T-helper 2 cell treated with Interferon-gamma antibody and Interleukin-4, amounts not matched to agents 5 μg/mL and 100 μg/mL, for 36 hours (primary cell): Measurements from ENCODE around the gene CEP19.

ENCODE experiments used
- DNase-seq: peaks from one replicate; pipeline ENCODE4 v3.0.0; 2021; ENCODE audit warnings: low spot score
- H3K27ac Mint-ChIP-seq: one replicate; pipeline ENCODE4 v1.8.0; 2021; ENCODE audit warnings: mild to moderate bottlenecking, mixed read lengths
- H3K27me3 Mint-ChIP-seq: one replicate; pipeline ENCODE4 v1.8.0; 2021; ENCODE audit warnings: low read depth, mixed read lengths
- H3K36me3 Mint-ChIP-seq: one replicate; pipeline ENCODE4 v1.8.0; 2021; ENCODE audit warnings: low read depth, mixed read lengths
- H3K4me1 Mint-ChIP-seq: one replicate; pipeline ENCODE4 v1.8.0; 2021; ENCODE audit warnings: low read depth, mixed read lengths
- H3K4me3 Mint-ChIP-seq: one replicate; pipeline ENCODE4 v1.8.0; 2022; ENCODE audit warnings: mild to moderate bottlenecking, moderate library complexity, mixed read lengths
- H3K9me3 Mint-ChIP-seq: one replicate; pipeline ENCODE4 v1.8.0; 2021; ENCODE audit warnings: mixed read lengths

Gene CEP19

DNA sequence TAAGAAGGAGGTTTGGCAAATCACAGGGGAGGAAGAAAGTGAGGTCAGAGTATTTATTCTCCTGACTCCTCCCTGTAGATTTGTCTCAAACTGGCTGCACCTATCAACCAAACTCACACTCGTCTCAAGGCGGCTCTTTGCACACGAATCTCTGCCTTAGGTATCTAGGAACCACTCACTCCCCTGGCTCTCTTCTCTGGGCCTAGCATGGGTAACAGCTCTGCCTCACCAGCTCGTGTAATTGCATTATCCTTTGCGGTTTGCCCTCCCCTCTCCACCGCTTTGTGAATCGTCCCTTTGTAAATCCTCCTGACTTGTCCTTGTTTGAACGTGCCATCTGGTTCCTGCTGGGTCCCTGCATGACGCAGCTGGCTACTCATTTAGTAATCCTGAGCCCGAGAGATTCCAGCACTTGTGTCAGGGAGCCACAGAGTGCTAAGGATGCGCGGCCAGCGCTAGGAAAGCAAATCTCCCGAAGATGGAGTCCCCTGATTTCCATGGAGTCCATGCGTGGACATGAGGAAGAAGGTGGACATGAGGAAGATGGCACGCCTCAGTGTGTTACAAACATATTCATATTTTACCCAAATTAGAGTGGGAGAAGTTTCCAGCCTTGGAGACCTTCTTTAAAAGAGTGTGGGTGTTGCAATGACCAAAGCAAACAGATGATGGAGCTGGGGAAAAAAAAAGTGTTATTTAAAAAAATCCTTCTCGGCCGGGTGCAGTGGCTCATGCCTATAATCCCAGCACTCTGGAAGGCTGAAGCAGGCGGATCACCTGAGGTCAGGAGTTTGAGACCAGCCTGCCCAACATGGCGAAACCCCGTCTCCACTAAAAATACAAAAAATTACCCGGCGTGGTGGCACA, 45.8 kb downstream of the CEP19 start:
- Mint-ChIP-seq H3K9me3 (no peaks in the 10 kb centered on the region), H3K4me3 (no peak overlapping the region), H3K27ac (no peak overlapping the region), H3K36me3 (peaks cover 38% of the 10 kb centered on the region), H3K27me3 (no peaks in the 10 kb centered on the region), H3K4me1 (peaks cover 14% of the 10 kb centered on the region)
- no peak for DNase-seq

DNA sequence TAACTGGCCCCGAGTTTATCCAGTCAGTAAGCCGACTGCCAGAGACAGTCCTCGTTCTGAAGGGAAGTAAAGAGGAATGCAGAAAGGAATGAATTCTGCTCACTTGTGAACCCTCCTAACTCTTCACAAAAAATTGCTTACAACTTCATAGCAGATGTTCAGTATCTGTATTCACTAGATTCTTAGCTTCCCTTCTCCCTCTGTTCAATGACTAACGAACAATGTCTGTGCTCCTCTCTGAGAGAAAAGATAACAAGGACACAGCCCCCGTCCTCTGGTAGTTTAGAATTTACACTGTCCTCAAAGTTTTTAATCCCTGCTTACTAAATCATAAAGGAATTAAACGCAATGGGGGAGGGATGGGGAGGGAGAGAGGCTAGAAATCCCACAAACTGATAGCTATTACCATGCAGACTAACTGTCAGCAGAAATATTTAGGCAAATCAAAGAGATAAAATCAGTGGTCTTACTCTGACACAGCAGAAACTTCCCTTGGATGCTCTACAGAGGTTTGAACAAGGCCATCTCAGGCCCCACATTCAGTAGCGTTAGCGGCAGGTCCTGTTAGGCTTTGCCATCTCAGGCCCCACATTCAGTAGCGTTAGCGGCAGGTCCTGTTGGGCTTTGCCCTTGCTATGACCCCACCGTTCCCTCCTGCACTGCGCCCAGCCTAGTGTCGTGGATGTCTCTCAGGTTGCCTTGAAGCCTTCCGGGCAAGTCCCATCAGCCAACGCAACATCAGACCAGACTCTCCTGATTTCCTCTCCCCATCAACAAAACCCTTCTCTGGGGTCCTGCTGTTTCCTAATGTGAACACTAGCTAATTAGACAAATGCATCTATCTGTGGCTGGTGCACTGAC, 49.1 kb downstream of the CEP19 start:
- Mint-ChIP-seq H3K9me3 (no peaks in the 10 kb centered on the region), H3K27ac (no peak overlapping the region)

GRCh38 chr3:196662033-196662432, 50.0 kb downstream of the CEP19 start:
- H3K27me3 Mint-ChIP-seq = no peaks in the 10 kb centered on the region
- DNase-seq = no peak
- peaks cover 10% of the 10 kb centered on the region for H3K4me1 Mint-ChIP-seq
- H3K4me3 Mint-ChIP-seq = no peak overlapping the region
- H3K9me3 Mint-ChIP-seq = no peaks in the 10 kb centered on the region
- H3K27ac Mint-ChIP-seq = no peak overlapping the region
- peaks cover 59% of the 10 kb centered on the region for H3K36me3 Mint-ChIP-seq

More for the DNA sequence above, 49.1 kb downstream of the CEP19 start:
- Mint-ChIP-seq H3K36me3 (peaks cover 52% of the 10 kb centered on the region), H3K4me3 (no peak overlapping the region), H3K27me3 (no peaks in the 10 kb centered on the region), H3K4me1 (peaks cover 8% of the 10 kb centered on the region)
- DNase-seq = no peak

DNA sequence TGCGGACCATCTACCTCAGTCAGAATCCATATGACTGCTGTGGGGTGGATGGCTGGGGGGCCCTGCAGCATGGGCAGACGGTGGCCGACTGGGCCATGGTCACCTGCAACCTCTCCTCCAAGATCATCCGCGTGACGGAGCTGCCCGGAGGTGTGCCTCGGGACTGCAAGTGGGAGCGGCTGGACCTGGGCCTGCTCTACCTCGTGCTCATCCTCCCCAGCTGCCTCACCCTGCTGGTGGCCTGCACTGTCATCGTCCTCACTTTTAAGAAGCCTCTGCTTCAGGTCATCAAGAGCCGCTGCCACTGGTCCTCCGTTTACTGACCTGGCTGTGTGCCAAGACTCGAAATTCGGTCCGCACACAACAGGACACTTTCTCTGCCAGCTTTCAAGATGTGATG, 50.6 kb downstream of the CEP19 start:
- H3K36me3 Mint-ChIP-seq = peaks cover 60% of the 10 kb centered on the region
- H3K27me3 Mint-ChIP-seq = no peaks in the 10 kb centered on the region
- DNase-seq = no peak
- H3K4me1 Mint-ChIP-seq = peaks cover 10% of the 10 kb centered on the region
- no peak overlapping the region for H3K27ac Mint-ChIP-seq
- H3K9me3 Mint-ChIP-seq = no peaks in the 10 kb centered on the region
- H3K4me3 Mint-ChIP-seq = no peak overlapping the region

DNA sequence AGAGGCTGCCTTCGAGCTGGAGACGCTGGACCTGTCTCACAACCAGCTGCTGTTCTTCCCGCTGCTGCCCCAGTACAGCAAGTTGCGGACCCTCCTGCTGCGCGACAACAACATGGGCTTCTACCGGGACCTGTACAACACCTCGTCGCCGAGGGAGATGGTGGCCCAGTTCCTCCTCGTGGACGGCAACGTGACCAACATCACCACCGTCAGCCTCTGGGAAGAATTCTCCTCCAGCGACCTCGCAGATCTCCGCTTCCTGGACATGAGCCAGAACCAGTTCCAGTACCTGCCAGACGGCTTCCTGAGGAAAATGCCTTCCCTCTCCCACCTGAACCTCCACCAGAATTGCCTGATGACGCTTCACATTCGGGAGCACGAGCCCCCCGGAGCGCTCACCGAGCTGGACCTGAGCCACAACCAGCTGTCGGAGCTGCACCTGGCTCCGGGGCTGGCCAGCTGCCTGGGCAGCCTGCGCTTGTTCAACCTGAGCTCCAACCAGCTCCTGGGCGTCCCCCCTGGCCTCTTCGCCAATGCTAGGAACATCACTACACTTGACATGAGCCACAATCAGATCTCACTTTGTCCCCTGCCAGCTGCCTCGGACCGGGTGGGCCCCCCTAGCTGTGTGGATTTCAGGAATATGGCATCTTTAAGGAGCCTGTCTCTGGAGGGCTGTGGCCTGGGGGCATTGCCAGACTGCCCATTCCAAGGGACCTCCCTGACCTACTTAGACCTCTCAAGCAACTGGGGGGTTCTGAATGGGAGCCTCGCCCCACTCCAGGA, 51.5 kb downstream of the CEP19 start:
- H3K36me3 Mint-ChIP-seq = peaks cover 58% of the 10 kb centered on the region

GRCh38 chr3:196659901-196660351, 52.1 kb downstream of the CEP19 start:
- H3K4me1 Mint-ChIP-seq = peaks cover 9% of the 10 kb centered on the region
- H3K36me3 Mint-ChIP-seq = peaks cover 58% of the 10 kb centered on the region

More for the DNA sequence above, 51.5 kb downstream of the CEP19 start:
- Mint-ChIP-seq H3K27me3 (no peaks in the 10 kb centered on the region), H3K4me1 (peaks cover 9% of the 10 kb centered on the region), H3K9me3 (no peaks in the 10 kb centered on the region), H3K4me3 (no peak overlapping the region), H3K27ac (no peak overlapping the region)
- no peak for DNase-seq

More at GRCh38 chr3:196659901-196660351, 52.1 kb downstream of the CEP19 start:
- no peak overlapping the region for H3K4me3 Mint-ChIP-seq
- no peaks in the 10 kb centered on the region for H3K9me3 Mint-ChIP-seq
- H3K27me3 Mint-ChIP-seq = no peaks in the 10 kb centered on the region
- no peak for DNase-seq
- H3K27ac Mint-ChIP-seq = no peak overlapping the region
